ENCODE measurements around the gene FANCD2.
"Not testable (repeated sequence)": the region's sequence is repeated elsewhere in the genome, so short reads cannot be mapped to it uniquely, and the experiment has no call there.

The FANCD2 gene

GRCh38 chr3:10122724-10123123, 96.5 kb downstream of the FANCD2 start:
- H3K4me3 ChIP-seq (replicated peaks; ENCODE audit: low read depth, low read length) = no peak overlapping the region
- no peak for DNase-seq (ENCODE audit: extremely low read depth, low read depth)
- TF ChIP-seq, protein P1, sequence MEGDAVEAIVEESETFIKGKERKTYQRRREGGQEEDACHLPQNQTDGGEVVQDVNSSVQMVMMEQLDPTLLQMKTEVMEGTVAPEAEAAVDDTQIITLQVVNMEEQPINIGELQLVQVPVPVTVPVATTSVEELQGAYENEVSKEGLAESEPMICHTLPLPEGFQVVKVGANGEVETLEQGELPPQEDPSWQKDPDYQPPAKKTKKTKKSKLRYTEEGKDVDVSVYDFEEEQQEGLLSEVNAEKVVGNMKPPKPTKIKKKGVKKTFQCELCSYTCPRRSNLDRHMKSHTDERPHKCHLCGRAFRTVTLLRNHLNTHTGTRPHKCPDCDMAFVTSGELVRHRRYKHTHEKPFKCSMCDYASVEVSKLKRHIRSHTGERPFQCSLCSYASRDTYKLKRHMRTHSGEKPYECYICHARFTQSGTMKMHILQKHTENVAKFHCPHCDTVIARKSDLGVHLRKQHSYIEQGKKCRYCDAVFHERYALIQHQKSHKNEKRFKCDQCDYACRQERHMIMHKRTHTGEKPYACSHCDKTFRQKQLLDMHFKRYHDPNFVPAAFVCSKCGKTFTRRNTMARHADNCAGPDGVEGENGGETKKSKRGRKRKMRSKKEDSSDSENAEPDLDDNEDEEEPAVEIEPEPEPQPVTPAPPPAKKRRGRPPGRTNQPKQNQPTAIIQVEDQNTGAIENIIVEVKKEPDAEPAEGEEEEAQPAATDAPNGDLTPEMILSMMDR (IDR thresholded peaks at IDR 0.05; ENCODE audit: low read depth, low read length, missing control alignments) = no peak

GRCh38 chr3:10135872-10136271, 109.6 kb downstream of the FANCD2 start:
- not testable (repeated sequence) for H3K4me3 ChIP-seq (replicated peaks; ENCODE audit: low read depth, low read length); DNase-seq (ENCODE audit: extremely low read depth, low read depth)

- H3K4me3 ChIP-seq (replicated peaks; ENCODE audit: low read depth, low read length) = no peak overlapping the region
- no peak for DNase-seq (ENCODE audit: extremely low read depth, low read depth)
- TF ChIP-seq, protein P1 (IDR thresholded peaks at IDR 0.05; ENCODE audit: low read depth, low read length, missing control alignments) = no peak
Measured at GRCh38 chr3:10136426-10137005, 110.3 kb downstream of the FANCD2 start.

DNA sequence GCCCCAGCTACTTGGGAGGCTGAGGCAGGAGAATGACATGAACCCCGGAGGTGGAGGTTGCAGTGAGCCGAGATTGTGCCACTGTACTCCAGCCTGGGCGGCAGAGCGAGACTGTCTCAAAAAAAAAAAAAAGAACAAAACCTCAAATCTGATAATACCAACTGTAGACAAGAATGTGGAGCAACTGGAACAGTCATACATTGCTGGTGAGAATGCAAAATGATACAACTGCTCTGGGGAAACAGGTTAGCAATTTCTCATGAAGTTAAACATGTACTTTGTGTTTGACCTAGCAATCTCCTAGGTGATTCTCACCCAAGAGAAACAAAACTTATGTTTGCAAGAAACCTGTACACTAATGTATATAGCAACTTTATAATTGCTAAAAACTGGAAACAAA, 110.9 kb downstream of the FANCD2 start:
- no peak for DNase-seq (ENCODE audit: extremely low read depth, low read depth)
- TF ChIP-seq, protein P1 (IDR thresholded peaks at IDR 0.05; ENCODE audit: low read depth, low read length, missing control alignments) = no peak

DNA sequence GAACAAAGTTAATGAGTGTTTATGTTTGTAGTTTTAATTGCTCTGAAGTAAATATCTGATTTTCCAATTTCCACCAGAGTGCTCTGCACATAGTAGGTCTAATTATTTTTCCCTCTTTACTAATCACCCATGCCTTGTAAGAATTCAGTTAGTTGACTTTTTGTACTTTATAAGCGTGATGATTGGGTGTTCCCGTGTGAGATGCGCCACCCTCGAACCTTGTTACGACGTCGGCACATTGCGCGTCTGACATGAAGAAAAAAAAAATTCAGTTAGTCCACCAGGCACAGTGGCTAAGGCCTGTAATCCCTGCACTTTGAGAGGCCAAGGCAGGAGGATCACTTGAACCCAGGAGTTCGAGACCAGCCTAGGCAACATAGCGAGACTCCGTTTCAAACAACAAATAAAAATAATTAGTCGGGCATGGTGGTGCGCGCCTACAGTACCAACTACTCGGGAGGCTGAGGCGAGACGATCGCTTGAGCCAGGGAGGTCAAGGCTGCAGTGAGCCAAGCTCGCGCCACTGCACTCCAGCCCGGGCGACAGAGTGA, 114.8 kb downstream of the FANCD2 start:
- TF ChIP-seq, protein P1 (IDR thresholded peaks at IDR 0.05; ENCODE audit: low read depth, low read length, missing control alignments) = no peak
- peak overlapping the region; percentile 70 for H3K4me3 ChIP-seq (replicated peaks; ENCODE audit: low read depth, low read length)
- DNase-seq (ENCODE audit: extremely low read depth, low read depth) = no peak

More for the DNA sequence above, 110.9 kb downstream of the FANCD2 start:
- H3K4me3 ChIP-seq (replicated peaks; ENCODE audit: low read depth, low read length) = no peak overlapping the region

DNA sequence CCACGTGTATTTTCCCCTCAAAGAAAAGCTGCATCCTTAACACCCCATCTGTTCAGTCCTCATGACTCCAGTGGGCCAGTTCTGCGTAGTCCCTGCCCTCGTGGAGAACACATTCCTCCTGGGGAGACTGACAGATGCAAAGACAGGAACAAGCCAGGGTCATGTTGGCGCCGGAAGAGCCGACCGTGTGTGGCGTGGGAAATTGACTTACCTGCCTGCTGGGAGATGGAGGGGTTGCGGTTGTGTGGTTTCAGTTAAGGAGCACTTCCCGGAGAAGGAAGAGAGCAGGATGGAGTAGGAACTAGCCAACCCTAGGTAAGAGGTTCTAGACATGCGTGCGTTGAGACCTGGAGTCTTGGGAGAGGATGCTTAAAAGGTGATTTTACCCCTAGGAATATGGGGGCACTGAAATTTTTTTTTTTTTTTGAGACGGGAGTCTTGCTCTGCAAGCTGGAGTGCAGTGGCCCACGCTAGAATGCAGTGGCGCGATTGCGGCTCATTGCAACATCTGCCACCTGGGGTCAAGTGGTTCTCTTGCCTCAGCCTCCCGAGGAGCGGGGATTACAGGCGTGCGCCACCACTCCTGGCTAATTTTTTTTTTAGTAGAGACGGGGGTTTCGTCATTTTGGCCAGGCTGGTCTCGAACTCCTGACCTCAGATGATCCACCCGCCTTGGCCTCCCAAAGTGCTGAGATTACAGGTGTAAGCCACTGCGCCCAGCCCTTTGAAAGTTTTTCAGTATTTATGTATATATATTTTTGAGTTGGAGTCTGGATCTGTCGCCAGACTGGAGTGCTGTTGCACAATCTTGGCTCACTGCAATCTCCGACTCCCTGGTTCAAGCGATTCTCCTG, 116.7 kb downstream of the FANCD2 start:
- no peak for DNase-seq (ENCODE audit: extremely low read depth, low read depth)
- TF ChIP-seq, protein P1 (IDR thresholded peaks at IDR 0.05; ENCODE audit: low read depth, low read length, missing control alignments) = no peak
- H3K4me3 ChIP-seq (replicated peaks; ENCODE audit: low read depth, low read length) = peak overlapping the region; percentile 70

- TF ChIP-seq, protein P1 (IDR thresholded peaks at IDR 0.05; ENCODE audit: low read depth, low read length, missing control alignments) = no peak
- no peak for DNase-seq (ENCODE audit: extremely low read depth, low read depth)
- no peak overlapping the region for H3K4me3 ChIP-seq (replicated peaks; ENCODE audit: low read depth, low read length)
Measured at GRCh38 chr3:10145685-10146084, 119.4 kb downstream of the FANCD2 start.

Measured in HFF-Myc (cell line).